GM19438 (cell line): ENCODE data around the gene SPTBN4.
"Not testable (repeated sequence)": the region's sequence is repeated elsewhere in the genome, so short reads cannot be mapped to it uniquely, and the experiment has no call there.

Experiments used
- ATAC-seq: cut with Tn5 transposase; IDR thresholded peaks from one replicate; pipeline ENCODE4 v1.9.1; 2021; ENCODE audit warnings: low read depth; ENCODE audit not compliant: unreplicated experiment

Gene SPTBN4

GRCh38 chr19:40525234-40526051, 58.6 kb downstream of the SPTBN4 start:
- ATAC-seq: no peak

GRCh38 chr19:40528078-40528477, 61.3 kb downstream of the SPTBN4 start:
- no peak for ATAC-seq

- no peak for ATAC-seq
These were observed 61.8 kb downstream of the SPTBN4 start for GRCh38 chr19:40528533-40529092.

- no peak for ATAC-seq
These were observed 62.5 kb downstream of the SPTBN4 start for GRCh38 chr19:40529093-40529954.

- ATAC-seq: no peak
These were observed 63.5 kb downstream of the SPTBN4 start for GRCh38 chr19:40530091-40530901.

GRCh38 chr19:40533508-40533907, 66.7 kb downstream of the SPTBN4 start:
- no peak for ATAC-seq

- ATAC-seq: no peak
These were observed 67.3 kb downstream of the SPTBN4 start for GRCh38 chr19:40534148-40534547.

- ATAC-seq: no peak
These were observed 72.3 kb downstream of the SPTBN4 start for GRCh38 chr19:40539070-40539469.

GRCh38 chr19:40542202-40542859, 75.5 kb downstream of the SPTBN4 start:
- ATAC-seq: no peak

GRCh38 chr19:40543029-40543597, 76.3 kb downstream of the SPTBN4 start:
- no peak for ATAC-seq

GRCh38 chr19:40546153-40546841, 79.5 kb downstream of the SPTBN4 start:
- ATAC-seq: not testable (repeated sequence)

GRCh38 chr19:40547190-40547589, 80.4 kb downstream of the SPTBN4 start:
- not testable (repeated sequence) for ATAC-seq

- ATAC-seq: no peak
These were observed 81.0 kb downstream of the SPTBN4 start for GRCh38 chr19:40547836-40548235.

- no peak for ATAC-seq
These were observed 82.4 kb downstream of the SPTBN4 start for GRCh38 chr19:40549007-40549708.

GRCh38 chr19:40550951-40551350, 84.2 kb downstream of the SPTBN4 start:
- no peak for ATAC-seq

- ATAC-seq: no peak
These were observed 86.0 kb downstream of the SPTBN4 start for GRCh38 chr19:40552848-40553247.

GRCh38 chr19:40553885-40554857, 87.4 kb downstream of the SPTBN4 start:
- ATAC-seq: no peak
